CD4-positive, alpha-beta T cell treated with Interleukin-12 subunit alpha and Interleukin-12 subunit beta, for 1 hour (primary cell): ENCODE measurements around the gene VAPB.
A peak's percentile ranks its signal among the peaks of the same experiment; 100 is the strongest.

Experiments
- DNase-seq: peaks from one replicate; pipeline ENCODE4 v3.0.0-alpha.2; 2020

Gene VAPB

GRCh38 chr20:58438970-58439808 is 50.2 kb downstream of the VAPB start:
- DNase-seq = no peak

GRCh38 chr20:58440021-58440767 is 51.2 kb downstream of the VAPB start:
- no peak for DNase-seq

DNA sequence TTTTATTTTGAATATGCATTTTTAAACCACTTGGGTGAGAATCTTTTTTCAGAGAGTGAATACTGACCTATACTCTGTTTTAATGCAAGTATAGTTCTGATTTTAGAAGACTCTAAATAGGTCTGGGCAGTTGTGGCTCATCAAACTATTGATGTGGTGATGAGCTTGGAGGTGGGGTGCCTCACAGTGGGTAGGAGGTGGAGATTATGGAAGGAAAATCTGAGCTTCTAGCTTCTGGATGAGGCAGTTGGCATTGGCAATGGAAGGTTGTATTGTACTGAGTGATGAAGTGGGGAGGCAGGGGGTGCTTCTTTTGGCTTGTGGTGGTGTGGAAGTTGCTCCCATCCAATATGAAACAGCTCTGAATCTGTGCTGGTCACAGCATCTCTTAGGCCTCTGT is 52.7 kb downstream of the VAPB start:
- DNase-seq = no peak

DNA sequence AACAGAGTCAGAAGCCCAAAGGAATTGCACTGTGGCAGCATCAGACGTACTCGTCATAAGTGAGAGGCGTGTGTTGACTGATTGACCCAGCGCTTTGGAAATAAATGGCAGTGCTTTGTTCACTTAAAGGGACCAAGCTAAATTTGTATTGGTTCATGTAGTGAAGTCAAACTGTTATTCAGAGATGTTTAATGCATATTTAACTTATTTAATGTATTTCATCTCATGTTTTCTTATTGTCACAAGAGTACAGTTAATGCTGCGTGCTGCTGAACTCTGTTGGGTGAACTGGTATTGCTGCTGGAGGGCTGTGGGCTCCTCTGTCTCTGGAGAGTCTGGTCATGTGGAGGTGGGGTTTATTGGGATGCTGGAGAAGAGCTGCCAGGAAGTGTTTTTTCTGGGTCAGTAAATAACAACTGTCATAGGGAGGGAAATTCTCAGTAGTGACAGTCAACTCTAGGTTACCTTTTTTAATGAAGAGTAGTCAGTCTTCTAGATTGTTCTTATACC is 55.8 kb downstream of the VAPB start:
- no peak for DNase-seq

- no peak for DNase-seq
Measured at GRCh38 chr20:58446264-58446959, 57.4 kb downstream of the VAPB start.

DNA sequence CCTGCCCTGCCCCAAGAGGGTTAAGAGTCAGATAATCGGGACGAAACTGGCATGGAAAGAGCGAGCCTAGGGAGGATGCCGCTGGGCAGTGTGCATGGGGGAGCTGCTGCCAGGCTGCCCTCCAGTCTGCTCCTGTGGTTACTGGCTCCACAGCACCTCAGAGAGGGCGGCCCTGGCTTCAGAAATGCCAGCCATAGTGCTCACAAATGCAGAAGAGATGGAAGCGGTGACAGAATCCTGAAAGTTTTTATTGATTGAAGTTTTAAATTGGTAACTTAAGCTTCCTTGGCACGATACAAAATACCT is 57.9 kb downstream of the VAPB start:
- DNase-seq = no peak

DNA sequence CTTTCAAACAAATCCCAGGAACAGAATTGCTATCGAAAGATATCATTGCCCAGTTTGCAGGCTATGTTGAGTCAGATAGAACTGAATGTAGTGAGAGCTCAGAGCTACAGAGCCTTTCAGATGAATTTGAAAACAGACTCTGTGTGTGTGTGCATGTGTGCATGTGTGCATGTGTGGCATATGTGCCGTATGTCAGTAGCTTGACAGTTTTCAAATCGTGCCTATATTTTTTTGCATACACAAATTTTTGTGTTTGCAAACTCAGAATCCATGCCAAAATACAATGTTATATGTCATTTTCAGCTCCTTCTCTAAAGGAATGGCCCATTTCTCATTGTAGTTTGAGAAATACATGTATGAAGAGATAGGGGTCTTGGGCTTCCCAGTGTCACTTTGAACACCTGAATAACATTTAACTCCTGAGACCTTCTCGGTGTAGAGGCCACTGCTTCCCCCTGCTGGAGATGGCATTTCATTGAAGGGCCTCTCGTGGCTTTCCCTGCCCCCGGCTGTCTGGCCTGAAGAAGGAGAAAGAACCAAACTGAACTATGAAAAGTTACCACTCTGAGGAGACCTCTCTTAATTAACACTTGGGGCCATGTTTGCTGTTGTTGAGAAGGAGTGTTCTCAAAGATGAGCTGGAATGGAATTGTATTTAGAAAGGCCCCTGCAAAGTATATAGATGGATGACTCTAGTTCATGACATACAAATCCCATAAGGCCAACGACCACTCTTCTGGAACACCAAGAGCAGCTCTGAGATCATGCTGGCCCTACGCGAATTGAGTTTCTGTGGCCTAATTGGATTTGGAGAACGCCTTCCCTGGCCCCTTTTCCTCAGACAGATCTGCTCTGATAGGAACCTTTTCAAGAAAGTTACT is 58.7 kb downstream of the VAPB start:
- peak; percentile 54 for DNase-seq

- no peak for DNase-seq
Measured at GRCh38 chr20:58448958-58449357, 59.9 kb downstream of the VAPB start.

DNA sequence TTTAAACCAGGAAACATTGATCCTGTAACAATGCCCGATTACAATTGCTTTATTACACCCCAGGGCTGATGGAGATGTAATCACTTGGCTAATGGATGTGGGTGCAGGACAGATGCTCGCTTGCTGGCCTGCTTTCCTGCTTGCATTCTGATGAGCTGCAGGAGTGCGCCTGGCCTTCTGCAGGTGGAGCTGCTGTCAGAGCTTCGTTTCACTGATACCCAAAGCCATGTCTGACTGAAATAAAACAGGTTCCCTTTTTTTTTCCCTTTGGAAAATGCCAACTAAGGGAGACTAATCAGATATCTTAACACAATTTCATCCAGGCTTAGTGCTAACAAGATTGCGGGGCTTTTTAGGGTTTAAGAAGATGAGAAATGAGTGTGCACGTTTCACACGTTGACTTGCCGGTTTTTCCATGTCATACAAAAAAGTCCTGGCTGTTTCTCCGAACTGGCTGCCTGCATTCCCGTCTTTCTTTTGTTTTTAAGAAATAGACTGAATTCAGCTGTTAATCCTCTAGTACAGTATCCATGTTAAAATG is 60.7 kb downstream of the VAPB start:
- DNase-seq = no peak

- DNase-seq = no peak
Measured at GRCh38 chr20:58450254-58450653, 61.2 kb downstream of the VAPB start.

GRCh38 chr20:58452667-58453255 is 63.7 kb downstream of the VAPB start:
- DNase-seq = no peak

DNA sequence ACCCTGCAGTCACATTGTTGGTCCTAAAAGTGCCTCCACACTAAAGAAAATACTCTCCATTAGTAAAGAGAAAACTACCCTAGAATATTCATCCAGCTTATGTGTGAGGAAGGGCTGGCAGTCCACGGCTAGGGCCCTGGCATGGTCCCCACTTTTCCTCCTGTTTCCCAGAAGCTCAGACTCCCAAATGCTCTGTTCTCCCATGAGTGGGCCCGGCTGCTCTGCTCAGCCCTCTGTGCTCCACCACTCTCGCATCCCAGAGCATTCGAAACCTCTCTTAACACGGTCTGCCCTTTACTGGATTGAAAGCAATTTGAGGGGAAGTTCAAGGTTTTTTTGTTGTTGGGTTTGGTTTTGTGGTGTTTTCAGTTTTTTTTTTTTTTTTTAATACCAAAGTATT is 64.4 kb downstream of the VAPB start:
- DNase-seq = no peak

DNA sequence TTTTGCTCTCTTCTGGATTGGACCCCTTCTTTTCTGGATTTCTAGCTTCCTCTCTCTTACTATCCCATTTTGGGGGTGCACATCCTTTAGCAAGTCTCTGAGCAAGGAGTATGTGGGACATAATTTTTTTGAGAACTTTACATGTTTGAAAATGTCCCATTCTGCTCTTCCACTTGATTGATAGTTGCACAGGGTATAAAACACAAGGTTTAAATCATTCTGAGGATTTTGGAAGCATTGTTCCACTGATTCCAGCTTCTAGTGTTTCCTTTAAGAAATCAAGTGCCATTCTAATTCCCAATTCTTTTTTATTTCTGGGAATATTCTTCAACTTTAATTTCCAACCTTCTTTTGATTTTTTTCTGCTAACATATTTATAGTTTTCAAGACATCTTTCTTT is 65.4 kb downstream of the VAPB start:
- DNase-seq = no peak

- no peak for DNase-seq
Measured at GRCh38 chr20:58457083-58457695, 68.2 kb downstream of the VAPB start.

- DNase-seq = no peak
Measured at GRCh38 chr20:58458342-58459057, 69.5 kb downstream of the VAPB start.

DNA sequence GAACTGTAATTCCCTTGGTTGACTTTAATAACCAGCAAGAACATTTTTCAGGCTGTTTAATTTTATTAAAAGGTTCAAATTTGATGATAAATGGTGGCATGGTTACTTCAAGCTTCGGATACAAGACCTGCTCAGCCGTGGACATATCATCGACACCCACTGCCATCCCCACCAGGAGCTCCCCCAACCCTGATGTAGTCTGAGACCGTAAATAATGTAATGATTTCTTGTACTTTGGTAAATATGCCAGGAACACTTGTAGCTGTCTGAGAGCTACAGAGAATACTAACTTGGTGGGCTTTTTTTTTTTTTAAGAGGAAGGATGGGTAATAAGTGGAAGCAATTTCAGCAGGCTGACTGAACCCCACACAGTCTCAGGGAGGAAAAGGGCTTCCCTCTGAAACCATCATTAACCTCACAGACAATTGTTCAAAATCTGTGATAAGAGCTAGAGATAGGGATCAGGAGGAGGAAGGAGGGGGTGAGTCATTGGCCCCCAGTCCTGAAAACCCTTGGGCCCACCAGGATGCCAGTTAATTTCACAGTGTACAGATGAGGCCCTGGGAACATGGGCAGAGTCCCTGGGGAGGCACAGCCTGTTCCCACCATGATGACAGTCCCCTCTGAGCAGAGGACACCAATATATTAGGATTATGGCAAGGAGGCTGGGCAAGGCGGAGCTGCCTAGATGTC is 70.2 kb downstream of the VAPB start:
- no peak for DNase-seq

- no peak for DNase-seq
Measured at GRCh38 chr20:58461104-58461503, 72.1 kb downstream of the VAPB start.

DNA sequence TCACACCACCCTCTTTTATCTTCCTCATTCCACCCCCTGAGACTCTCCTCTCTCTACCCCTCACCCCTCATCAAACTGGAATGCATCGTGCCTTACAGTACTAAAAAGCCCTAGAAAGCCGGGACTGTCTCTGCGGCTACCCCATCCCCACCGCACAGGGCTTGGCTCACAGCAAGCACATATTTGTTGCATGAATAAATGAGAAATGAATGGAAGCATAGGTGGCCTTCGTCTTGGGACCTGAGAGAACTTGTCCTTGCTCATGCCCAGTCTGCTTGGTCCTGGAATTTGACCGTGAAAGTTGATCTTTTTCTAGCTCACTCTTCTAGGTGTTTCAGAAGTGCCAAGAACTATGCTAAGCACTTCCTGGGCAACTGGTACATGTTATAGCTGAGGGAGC is 72.9 kb downstream of the VAPB start:
- DNase-seq = no peak

DNA sequence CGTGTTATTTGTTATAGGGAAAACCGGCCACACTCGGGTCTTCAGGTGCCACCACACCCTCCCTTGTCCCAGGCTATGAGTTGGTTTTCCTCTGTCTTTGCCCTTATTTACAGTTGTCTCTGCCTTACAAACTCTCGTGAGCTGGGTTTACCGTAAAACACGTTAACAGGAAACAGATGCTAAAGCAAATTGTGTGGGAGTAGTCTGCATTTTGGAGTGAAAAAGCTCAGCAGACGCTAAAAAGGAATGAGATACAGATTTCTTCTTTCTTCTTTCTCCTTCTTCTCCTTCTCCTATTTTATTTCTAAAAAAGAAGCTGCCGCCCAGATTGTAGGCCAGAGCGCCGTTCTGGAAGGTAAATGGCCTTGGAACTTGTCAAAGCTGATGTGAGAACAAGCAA is 74.2 kb downstream of the VAPB start:
- no peak for DNase-seq

- no peak for DNase-seq
Measured at GRCh38 chr20:58464838-58465237, 75.8 kb downstream of the VAPB start.
